ENCODE results near the gene DEFB131B.
"Not testable (repeated sequence)": the region's sequence is repeated elsewhere in the genome, so short reads cannot be mapped to it uniquely, and the experiment has no call there.

- not testable (repeated sequence) for TF ChIP-seq CTCF, POLR2A (IDR thresholded peaks at IDR 0.05)
These were observed 33.2 kb downstream of the DEFB131B start for GRCh38 chr11:71911321-71911985.

Measured in lower leg skin (tissue), 3 donors.